HepG2 (cell line): ENCODE measurements around the gene RREB1. TPM values are rescaled to one million over a fixed set of nuclear protein-coding genes. Genes with fewer than 3 reads are reported as not detected.
A peak's percentile ranks its signal among the peaks of the same experiment; 100 is the strongest.

Experiments
- DBP ChIP-seq: sonication (generic); formaldehyde crosslinking; IDR thresholded peaks from 2 replicates; pipeline ENCODE4 v1.4.0; 2020; ENCODE audit warnings: missing genetic modification reagents; ENCODE audit errors: not compliant biosample characterization
- DPF2 ChIP-seq: sonication (generic); formaldehyde crosslinking; IDR thresholded peaks from 2 replicates; pipeline ENCODE4 v1.4.0; 2020; ENCODE audit warnings: mild to moderate bottlenecking, low read depth, missing genetic modification reagents, borderline replicate concordance
- GMEB1 ChIP-seq: sonication (generic); formaldehyde crosslinking; IDR thresholded peaks from 2 replicates; pipeline ENCODE4 v1.5.1; 2020; ENCODE audit warnings: missing genetic modification reagents, mild to moderate bottlenecking, borderline replicate concordance
- HDAC1 ChIP-seq: sonication (generic); formaldehyde crosslinking; IDR thresholded peaks from 2 replicates; pipeline ENCODE4 v1.5.1; 2020; ENCODE audit warnings: mild to moderate bottlenecking, missing genetic modification reagents
- HNRNPUL1 ChIP-seq: fragments of 200-400 bp; formaldehyde crosslinking; IDR thresholded peaks from 2 replicates; pipeline ENCODE4 v1.6.1; 2017; ENCODE audit warnings: low read depth, mild to moderate bottlenecking, low read length, moderate library complexity
- HOXD1 ChIP-seq: sonication (generic); formaldehyde crosslinking; IDR thresholded peaks from 2 replicates; pipeline ENCODE4 v1.5.0; 2020; ENCODE audit warnings: missing genetic modification reagents
- MBNL3 ChIP-seq: fragments of 250-450 bp; sonication (Bioruptor Pico); conservative IDR thresholded peaks from 2 replicates; pipeline ENCODE4 v1.8.0; 2022; ENCODE audit warnings: mild to moderate bottlenecking, inconsistent platforms
- SOX6 ChIP-seq, 2 experiments: fragments of 450-650 bp in 1 of 2; sonication (generic) in 1 of 2; formaldehyde crosslinking in 1 of 2; IDR thresholded peaks; 2 replicates each; pipeline versions ENCODE4 v1.4.0 to v1.6.1; 2017 to 2020; ENCODE audit warnings: antibody characterized with exemption in 1 of 2, mild to moderate bottlenecking in 1 of 2, missing genetic modification reagents in 1 of 2
- SPEN ChIP-seq: sonication (generic); formaldehyde crosslinking; IDR thresholded peaks from 2 replicates; pipeline ENCODE4 v1.5.1; 2020; ENCODE audit warnings: low read depth, mild to moderate bottlenecking, missing genetic modification reagents
- SRY ChIP-seq: sonication (generic); formaldehyde crosslinking; IDR thresholded peaks from 2 replicates; pipeline ENCODE4 v1.8.0; 2022; ENCODE audit warnings: mild to moderate bottlenecking, missing genetic modification reagents
- ZFP36L2 ChIP-seq: sonication (generic); formaldehyde crosslinking; IDR thresholded peaks from 2 replicates; pipeline ENCODE4 v1.4.0; 2020; ENCODE audit warnings: missing genetic modification reagents
- ZNF160 ChIP-seq: sonication (generic); formaldehyde crosslinking; IDR thresholded peaks from 2 replicates; pipeline ENCODE4 v1.8.0; 2022; ENCODE audit warnings: mild to moderate bottlenecking, inconsistent platforms, missing genetic modification reagents
- ZNF367 ChIP-seq: sonication (generic); formaldehyde crosslinking; IDR thresholded peaks from 2 replicates; pipeline ENCODE4 v1.4.0; 2020; ENCODE audit warnings: missing genetic modification reagents, borderline replicate concordance
- ZNF546 ChIP-seq: sonication (generic); formaldehyde crosslinking; conservative IDR thresholded peaks from 2 replicates; pipeline ENCODE4 v1.8.1; 2023; ENCODE audit warnings: mild to moderate bottlenecking, missing genetic modification reagents
- ZSCAN12 ChIP-seq: sonication (generic); formaldehyde crosslinking; IDR thresholded peaks from 2 replicates; pipeline ENCODE4 v1.9.0; 2021; ENCODE audit warnings: mild to moderate bottlenecking, missing genetic modification reagents
- ZZZ3 ChIP-seq: sonication (generic); formaldehyde crosslinking; IDR thresholded peaks from 2 replicates; pipeline ENCODE4 v1.4.0; 2020; ENCODE audit warnings: missing genetic modification reagents, mild to moderate bottlenecking, borderline replicate concordance
- polyA plus RNA-seq, 8 experiments: library from polyadenylated mRNA; depleted of rRNA in 3 of 8; stranded (reverse) in 7 of 8; unstranded in 1 of 8; fragments of >200 nt; fragmentation: Illumina TruSeq in 4 of 8; extraction: Trizol in 4 of 8; gene quantifications; 2 replicates each; pipeline versions ENCODE4 v1.2.1 to v1.2.3, GENCODE V29; 2011 to 2016; ENCODE audit warnings: low read depth in 4 of 8, missing spikeins in 1 of 8, mixed read lengths in 1 of 8; ENCODE audit not compliant: insufficient read depth in 1 of 8
- total RNA-seq, 5 experiments: library from RNA; depleted of rRNA; stranded (reverse); fragments of >200 nt; fragmentation: Illumina TruSeq; extraction: Trizol; gene quantifications; 2 replicates each; pipeline ENCODE4 v1.2.3, GENCODE V29; 2016; ENCODE audit warnings: low read depth in 1 of 5
- TF ChIP-seq, protein P1 (sequence below): sonication (generic); formaldehyde crosslinking; IDR thresholded peaks from 2 replicates; pipeline ENCODE4 v1.9.0; 2021; ENCODE audit warnings: mild to moderate bottlenecking, missing genetic modification reagents
- TF ChIP-seq, protein P2 (sequence below): sonication (generic); formaldehyde crosslinking; conservative IDR thresholded peaks from 2 replicates; pipeline ENCODE4 v1.4.0; 2020; ENCODE audit warnings: missing genetic modification reagents

The RREB1 gene
- total and polyA plus RNA-seq, 2 of the 13 experiments (the other 11 are each of a cell fraction or from before 2014, with no cell fraction given): 6.1 to 23.2 TPM

GRCh38 chr6:7241709-7242645 lies 134.2 kb downstream of the RREB1 start (continued):
- TF ChIP-seq, protein P1, sequence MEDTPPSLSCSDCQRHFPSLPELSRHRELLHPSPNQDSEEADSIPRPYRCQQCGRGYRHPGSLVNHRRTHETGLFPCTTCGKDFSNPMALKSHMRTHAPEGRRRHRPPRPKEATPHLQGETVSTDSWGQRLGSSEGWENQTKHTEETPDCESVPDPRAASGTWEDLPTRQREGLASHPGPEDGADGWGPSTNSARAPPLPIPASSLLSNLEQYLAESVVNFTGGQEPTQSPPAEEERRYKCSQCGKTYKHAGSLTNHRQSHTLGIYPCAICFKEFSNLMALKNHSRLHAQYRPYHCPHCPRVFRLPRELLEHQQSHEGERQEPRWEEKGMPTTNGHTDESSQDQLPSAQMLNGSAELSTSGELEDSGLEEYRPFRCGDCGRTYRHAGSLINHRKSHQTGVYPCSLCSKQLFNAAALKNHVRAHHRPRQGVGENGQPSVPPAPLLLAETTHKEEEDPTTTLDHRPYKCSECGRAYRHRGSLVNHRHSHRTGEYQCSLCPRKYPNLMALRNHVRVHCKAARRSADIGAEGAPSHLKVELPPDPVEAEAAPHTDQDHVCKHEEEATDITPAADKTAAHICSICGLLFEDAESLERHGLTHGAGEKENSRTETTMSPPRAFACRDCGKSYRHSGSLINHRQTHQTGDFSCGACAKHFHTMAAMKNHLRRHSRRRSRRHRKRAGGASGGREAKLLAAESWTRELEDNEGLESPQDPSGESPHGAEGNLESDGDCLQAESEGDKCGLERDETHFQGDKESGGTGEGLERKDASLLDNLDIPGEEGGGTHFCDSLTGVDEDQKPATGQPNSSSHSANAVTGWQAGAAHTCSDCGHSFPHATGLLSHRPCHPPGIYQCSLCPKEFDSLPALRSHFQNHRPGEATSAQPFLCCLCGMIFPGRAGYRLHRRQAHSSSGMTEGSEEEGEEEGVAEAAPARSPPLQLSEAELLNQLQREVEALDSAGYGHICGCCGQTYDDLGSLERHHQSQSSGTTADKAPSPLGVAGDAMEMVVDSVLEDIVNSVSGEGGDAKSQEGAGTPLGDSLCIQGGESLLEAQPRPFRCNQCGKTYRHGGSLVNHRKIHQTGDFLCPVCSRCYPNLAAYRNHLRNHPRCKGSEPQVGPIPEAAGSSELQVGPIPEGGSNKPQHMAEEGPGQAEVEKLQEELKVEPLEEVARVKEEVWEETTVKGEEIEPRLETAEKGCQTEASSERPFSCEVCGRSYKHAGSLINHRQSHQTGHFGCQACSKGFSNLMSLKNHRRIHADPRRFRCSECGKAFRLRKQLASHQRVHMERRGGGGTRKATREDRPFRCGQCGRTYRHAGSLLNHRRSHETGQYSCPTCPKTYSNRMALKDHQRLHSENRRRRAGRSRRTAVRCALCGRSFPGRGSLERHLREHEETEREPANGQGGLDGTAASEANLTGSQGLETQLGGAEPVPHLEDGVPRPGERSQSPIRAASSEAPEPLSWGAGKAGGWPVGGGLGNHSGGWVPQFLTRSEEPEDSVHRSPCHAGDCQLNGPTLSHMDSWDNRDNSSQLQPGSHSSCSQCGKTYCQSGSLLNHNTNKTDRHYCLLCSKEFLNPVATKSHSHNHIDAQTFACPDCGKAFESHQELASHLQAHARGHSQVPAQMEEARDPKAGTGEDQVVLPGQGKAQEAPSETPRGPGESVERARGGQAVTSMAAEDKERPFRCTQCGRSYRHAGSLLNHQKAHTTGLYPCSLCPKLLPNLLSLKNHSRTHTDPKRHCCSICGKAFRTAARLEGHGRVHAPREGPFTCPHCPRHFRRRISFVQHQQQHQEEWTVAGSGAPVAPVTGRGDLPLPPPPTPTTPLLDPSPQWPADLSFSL (CRISPR knock-in tag): no peak
- TF ChIP-seq SRY (CRISPR knock-in tag): no peak
- no peak for TF ChIP-seq ZNF367 (CRISPR knock-in tag)
- no peak for TF ChIP-seq MBNL3 (CRISPR knock-in tag)
- TF ChIP-seq HNRNPUL1: peak; percentile 83
- TF ChIP-seq, protein P2, sequence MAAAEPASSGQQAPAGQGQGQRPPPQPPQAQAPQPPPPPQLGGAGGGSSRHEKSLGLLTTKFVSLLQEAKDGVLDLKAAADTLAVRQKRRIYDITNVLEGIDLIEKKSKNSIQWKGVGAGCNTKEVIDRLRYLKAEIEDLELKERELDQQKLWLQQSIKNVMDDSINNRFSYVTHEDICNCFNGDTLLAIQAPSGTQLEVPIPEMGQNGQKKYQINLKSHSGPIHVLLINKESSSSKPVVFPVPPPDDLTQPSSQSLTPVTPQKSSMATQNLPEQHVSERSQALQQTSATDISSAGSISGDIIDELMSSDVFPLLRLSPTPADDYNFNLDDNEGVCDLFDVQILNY (CRISPR knock-in tag): no peak
- TF ChIP-seq GMEB1 (CRISPR knock-in tag): no peak
- no peak for TF ChIP-seq DPF2 (CRISPR knock-in tag)
- no peak for TF ChIP-seq ZSCAN12 (CRISPR knock-in tag)
- TF ChIP-seq DBP (CRISPR knock-in tag): no peak
- no peak for TF ChIP-seq ZZZ3 (CRISPR knock-in tag)
- TF ChIP-seq ZNF546 (CRISPR knock-in tag): no peak
- peak; percentile 69; the same call in 1 of the 2 replicates for TF ChIP-seq HDAC1 (CRISPR knock-in tag)
- TF ChIP-seq SOX6 (IDR thresholded peaks at IDR 0.05): no peak
- peak; percentile 80 for TF ChIP-seq SOX6 (CRISPR knock-in tag; IDR thresholded peaks at IDR 0.05)
- TF ChIP-seq ZFP36L2: no peak
- TF ChIP-seq HOXD1: peak; percentile 67; the same call in 1 of the 2 replicates
- TF ChIP-seq SPEN: peak; percentile 74; the same call in 1 of the 2 replicates
- 0 out of 2 replicates have a peak, but pooled peaks have one; percentile 51 for TF ChIP-seq ZNF160
